GM21367 (cell line): ENCODE measurements around the gene KRT82.

Experiments
- ATAC-seq: cut with Tn5 transposase; IDR thresholded peaks from one replicate; pipeline ENCODE4 v1.9.1; 2021; ENCODE audit not compliant: unreplicated experiment

KRT82 gene

DNA sequence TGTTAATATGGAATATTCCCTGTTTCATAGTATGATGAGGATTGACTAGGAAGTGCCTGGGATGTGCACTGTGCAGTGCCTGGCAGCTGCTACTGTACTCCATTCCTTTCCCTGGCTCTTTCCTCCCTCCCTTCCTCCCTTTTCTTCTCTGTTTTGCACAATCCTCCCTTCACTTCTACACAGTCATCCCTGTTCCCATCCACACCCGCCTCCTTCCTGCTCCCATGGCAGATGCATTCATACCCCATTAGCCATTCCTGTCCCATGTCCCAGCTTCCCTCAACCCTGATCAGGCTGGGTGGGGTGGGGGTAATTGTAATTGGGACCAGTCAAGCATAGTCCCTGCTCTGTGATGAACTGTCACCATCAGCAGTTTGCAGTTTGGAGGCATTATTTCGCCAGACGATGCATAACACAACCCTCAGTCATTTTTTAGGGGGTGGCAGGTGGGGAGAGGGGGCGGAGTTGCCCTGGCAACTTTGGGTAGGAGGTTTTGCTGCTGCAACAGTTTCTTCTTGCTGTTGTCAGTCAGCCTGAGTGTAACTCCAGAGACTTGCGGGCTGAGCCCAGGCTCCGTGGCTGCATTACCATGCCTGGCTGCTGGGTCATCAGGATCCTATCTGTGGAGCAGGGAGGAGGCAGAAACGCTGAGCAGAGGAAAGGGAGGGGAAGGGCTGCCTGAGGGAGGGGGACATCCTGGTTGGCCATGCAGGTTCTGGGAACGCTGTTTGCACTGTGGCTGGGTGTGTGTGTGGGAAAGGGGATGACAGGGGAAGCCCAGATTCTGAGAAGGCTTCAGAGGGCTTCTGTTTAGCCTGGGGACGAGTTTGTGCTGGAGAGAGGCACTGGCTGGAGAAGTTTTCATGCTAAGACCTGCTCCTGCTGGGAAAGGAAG, 16.6 kb downstream of the KRT82 start:
- no peak for ATAC-seq

DNA sequence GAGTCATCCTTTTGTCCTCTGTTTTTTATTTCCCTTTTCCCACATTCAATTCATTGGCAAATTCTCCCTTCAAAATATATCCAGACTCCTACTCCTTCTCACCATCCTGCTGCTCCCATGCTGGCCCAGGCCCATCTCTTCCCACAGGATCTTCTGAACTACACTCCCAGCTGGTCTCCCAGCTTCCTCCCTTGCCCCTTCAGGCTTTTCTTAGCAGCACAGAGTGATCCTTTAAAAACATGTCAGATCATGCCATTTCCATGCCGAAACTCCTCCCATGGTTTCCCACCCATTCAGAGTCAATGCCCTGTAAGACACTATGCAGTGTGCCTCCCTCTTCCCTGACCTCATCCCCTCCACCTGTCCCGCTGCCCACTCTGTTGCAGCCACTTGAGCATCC, 18.3 kb downstream of the KRT82 start:
- no peak for ATAC-seq

GRCh38 chr12:52385226-52385702, 20.9 kb downstream of the KRT82 start, which contains the start of gene KRT84:
Gene KRT84 (minus strand): TSS chr12:52385652. CDS start chr12:52385585, 67 bp downstream.
- no peak for ATAC-seq

DNA sequence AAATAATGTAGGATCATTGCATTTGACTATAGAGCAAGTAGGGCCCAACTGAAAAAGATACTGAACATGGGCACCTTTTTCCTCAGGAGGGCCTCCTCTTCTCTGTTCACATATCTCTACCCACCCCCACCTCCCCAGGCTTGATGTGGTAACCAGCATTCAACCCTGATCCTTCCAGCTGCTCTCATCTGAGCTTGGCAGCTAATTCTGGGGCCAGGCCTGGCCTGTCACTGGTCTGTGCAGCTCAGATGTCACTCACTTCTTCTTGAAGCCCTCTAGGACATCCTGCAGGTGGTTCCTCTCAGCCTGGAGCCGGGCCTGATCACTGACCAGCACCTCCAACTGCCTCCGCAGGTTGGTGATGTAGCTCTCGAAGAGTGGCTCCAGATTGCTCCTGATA, 22.8 kb downstream of the KRT82 start:
- ATAC-seq: no peak

- no peak for ATAC-seq
These were observed 23.3 kb downstream of the KRT82 start for GRCh38 chr12:52382854-52383253.

DNA sequence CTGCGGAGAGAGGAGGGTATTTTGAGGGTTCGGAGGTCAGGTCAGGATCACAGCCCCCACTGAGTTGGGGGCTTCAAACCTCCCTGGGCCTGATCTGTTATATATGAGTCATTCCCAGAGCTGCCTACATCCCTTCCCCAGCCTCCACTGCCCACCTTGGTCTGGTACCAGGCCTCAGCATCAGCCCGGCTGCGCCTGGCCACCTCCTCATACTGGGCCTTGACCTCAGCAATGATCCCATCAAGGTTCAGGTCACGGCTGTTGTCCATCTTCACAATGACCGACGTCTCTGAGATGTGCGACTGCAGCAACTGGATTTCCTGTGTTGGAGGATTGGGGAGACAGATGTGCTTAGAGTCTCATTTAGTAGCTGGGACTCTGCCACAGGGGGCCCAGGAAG, 24.9 kb downstream of the KRT82 start:
- ATAC-seq: no peak

GRCh38 chr12:52380271-52380694, 25.9 kb downstream of the KRT82 start:
- no peak for ATAC-seq

DNA sequence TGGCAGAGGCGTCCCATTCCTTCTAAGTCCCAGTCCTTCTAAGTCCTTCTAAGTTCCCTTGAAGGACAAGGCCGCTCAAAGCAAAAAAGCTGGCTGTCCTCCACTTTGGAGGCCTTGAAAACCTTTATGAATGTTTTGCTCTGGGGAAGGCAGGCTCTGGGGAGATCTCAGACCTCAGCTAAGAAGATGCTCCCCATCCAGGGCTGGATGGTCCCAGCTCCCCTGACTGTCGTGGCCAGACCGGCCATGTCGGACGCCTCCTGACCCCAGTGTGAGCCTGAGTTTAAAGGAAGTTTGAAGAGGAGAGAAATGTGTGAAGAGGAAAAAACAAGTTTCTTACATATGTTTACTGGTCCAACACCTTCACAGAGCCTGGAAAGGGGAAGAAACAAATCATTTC, 26.6 kb downstream of the KRT82 start:
- ATAC-seq: no peak

- ATAC-seq: no peak
These were observed 28.0 kb downstream of the KRT82 start for GRCh38 chr12:52378091-52378490.

DNA sequence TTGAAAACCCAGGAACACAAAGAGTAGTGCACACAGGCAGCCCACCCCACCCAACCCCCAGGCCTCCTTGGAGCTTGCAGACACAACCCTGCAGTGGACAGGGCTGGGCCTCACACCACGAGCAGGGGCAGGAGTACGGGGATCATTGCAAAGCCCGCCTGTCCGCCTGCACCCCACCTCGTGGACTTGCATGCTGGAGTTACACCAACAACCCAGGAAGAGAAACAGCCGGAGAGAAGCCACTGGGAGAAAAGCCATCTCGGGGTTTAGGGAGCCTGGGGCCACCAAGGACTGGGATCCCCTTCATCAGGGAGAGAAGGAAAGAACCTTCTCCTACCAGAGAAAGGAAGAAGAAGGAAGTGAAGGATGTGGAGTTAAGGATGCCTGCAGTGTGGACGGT, 28.9 kb downstream of the KRT82 start:
- ATAC-seq: no peak

DNA sequence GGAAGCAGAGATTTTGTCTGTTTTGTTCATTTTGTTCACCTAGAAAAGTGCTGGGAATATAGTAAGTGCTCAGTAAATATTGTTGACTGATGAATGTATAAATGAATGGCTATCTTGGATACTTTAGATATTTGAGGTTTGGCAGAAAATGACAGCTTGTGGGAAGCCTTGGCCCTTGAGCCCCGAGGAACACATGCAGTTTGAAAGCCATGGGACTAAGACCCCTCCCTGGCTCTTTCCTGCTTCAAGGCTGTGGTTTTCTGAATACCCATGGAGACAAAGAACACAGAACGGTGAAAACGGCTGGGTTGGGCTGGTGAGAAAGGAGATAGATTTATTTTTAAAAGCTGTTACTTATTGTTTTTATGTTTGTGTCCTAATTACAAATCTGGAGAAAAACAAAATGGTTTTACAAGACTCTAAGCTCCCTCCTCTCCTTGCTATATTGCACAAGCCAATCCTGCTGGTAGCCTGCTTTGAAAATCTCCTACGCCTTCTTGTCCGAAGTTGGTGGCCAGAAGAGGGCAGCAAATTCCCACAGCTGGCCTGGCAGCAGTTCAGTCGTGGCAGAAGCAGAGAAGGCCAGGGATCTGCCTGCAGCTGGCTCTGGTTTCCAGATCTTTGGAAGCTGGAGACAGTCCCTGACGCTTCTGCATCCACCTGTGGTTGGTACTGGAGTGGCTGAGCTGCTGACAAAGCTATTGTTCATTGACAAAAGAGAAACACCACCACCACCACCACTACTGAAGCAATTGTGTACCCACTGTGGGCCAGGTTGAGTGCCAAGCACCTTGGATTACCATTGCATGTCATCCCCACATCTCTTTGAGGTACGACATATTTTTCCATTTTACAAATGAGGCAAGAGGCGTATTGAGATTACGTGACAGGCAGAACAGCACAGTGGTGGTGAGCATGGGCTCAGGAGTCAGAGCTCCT, 33.6 kb downstream of the KRT82 start:
- no peak for ATAC-seq

GRCh38 chr12:52371716-52372115, 34.4 kb downstream of the KRT82 start:
- no peak for ATAC-seq

DNA sequence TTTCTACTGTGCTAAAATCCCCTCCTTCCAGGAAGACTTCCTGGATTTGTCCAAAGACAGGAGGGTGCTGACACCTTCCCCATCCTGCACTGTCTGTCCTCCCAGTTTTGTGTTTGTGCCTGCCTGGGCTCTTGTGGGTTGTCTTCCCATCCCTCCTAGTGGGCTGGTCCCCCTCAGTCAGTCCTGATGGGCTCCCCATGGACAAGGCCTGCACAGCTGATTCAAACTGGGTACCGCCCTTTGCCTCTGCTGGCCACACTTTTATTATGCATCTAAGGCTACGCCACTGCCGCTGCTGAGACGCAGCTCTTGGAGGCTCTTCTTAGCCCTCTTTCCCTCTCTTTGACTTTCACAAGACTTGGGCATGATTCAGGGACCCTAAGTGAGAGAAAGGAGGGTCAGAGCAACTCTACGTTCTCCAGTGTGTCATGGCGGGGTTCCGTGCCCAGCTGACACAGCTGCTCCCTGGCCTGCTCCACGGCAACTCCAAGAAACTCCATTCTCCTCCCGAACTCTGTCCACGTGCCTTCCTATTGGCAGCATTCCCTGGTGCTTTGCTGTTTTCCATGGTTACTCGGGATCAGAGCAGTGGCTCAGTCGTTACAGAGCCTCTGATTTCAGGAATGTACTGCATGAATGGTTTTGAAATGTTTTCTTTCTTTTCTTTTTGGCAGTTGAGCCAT, 35.1 kb downstream of the KRT82 start:
- ATAC-seq: no peak

DNA sequence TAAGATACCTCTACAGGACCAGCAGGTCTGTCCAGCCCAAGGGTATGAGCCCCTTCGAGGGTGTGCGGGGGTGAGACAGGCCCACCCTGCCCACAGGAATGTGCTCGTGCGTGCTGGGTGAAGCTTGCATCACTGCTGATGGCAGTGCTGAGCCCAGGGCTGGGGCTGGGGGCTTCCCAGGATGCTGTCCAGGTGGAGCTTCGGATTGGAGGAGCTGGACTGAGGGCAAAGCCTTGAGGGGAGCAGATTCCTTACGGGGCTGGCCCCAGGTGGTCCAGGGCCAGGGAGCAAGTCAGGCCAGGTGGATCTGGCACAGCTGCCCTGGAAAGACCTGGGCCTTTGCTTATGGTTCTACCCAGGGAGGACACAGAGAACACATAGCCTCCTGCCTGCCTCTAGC, 36.3 kb downstream of the KRT82 start:
- no peak for ATAC-seq

DNA sequence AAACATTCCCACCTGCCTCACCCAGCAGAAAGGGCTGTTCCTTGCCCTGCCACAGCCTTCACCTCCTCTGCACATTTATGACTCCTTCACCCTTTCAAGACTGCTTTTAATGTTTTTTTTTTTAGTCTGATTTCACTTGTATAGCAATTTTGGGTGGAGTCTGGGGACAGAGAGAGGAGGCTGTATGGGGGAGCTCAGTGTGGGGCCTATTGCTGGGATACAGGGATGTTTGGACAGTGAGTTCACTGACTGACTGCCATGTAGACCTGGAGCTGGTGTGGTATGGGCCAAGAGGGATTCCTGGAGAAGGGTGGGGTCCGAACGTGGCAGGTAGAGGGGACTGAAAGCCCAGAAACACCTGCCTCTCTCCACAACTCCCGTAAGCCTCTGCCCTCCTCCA, 36.9 kb downstream of the KRT82 start:
- ATAC-seq: no peak

DNA sequence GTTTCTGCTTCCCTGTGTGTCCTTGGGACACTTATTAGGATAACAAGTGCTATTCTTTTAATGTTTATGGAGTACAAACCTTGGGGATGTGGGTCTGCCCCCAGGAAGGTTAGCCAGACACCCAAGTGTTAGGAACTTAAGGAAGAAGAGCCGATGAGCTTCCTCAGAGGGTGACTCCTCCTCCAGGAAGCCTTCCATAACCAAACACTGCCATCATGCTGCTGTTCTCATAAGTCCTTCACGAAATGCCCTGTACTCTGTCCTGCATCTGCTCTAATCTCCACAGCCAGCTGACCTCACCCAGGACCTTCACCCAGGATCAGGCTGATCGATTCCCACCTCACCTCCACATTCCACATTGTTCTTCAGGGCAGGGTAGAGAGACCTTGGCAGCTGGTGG, 37.6 kb downstream of the KRT82 start:
- no peak for ATAC-seq

GRCh38 chr12:52367876-52368275, 38.3 kb downstream of the KRT82 start:
- no peak for ATAC-seq

GRCh38 chr12:52366738-52367485, 39.2 kb downstream of the KRT82 start, which contains the start of gene KRT85:
Gene KRT85 (minus strand): TSS chr12:52367481. CDS start chr12:52367405, 76 bp downstream.
- no peak for ATAC-seq

- ATAC-seq: no peak
These were observed 41.1 kb downstream of the KRT82 start for GRCh38 chr12:52364901-52365489.

GRCh38 chr12:52364061-52364460, 42.1 kb downstream of the KRT82 start:
- ATAC-seq: no peak
